GM18861 (cell line): ENCODE data around the gene PRAMEF11.
"Not testable (repeated sequence)": the region's sequence is repeated elsewhere in the genome, so short reads cannot be mapped to it uniquely, and the experiment has no call there.

ENCODE experiments used
- ATAC-seq: cut with Tn5 transposase; IDR thresholded peaks from one replicate; pipeline ENCODE4 v1.9.1; 2021; ENCODE audit not compliant: unreplicated experiment

The PRAMEF11 gene

GRCh38 chr1:12831310-12831709 lies at the start of gene PRAMEF11:
Gene PRAMEF11 (minus strand): TSS chr1:12831410. CDS start chr1:12828789, 2,621 bp downstream.
- ATAC-seq = not testable (repeated sequence)

- ATAC-seq = not testable (repeated sequence)
Observed at GRCh38 chr1:12878453-12878852, 47.2 kb upstream of the PRAMEF11 start.

- not testable (repeated sequence) for ATAC-seq
Observed at GRCh38 chr1:12863131-12863880, 32.1 kb upstream of the PRAMEF11 start.

- ATAC-seq = not testable (repeated sequence)
Observed at GRCh38 chr1:12856786-12857185, 25.6 kb upstream of the PRAMEF11 start, which contains the start of gene PRAMEF2. Gene PRAMEF2 (plus strand): TSS chr1:12857086. CDS start chr1:12859010, 1,924 bp downstream.

- no peak for ATAC-seq
Observed at GRCh38 chr1:12851779-12852178, 20.6 kb upstream of the PRAMEF11 start.

GRCh38 chr1:12848620-12849019 lies 17.4 kb upstream of the PRAMEF11 start, which contains the start of gene HNRNPCL1:
Gene HNRNPCL1 (minus strand): TSS chr1:12848720. CDS start chr1:12848289, 431 bp downstream.
- ATAC-seq = not testable (repeated sequence)

GRCh38 chr1:12833251-12833650 lies 2.0 kb upstream of the PRAMEF11 start:
- not testable (repeated sequence) for ATAC-seq

GRCh38 chr1:12819061-12819460 lies 12.1 kb downstream of the PRAMEF11 start:
- not testable (repeated sequence) for ATAC-seq

GRCh38 chr1:12811409-12811784 lies 19.8 kb downstream of the PRAMEF11 start:
- no peak for ATAC-seq

- ATAC-seq = no peak
Observed at GRCh38 chr1:12810691-12811408, 20.4 kb downstream of the PRAMEF11 start.

GRCh38 chr1:12809933-12810332 lies 21.3 kb downstream of the PRAMEF11 start:
- no peak for ATAC-seq

GRCh38 chr1:12799730-12800129 lies 31.5 kb downstream of the PRAMEF11 start:
- ATAC-seq = no peak

GRCh38 chr1:12798911-12799310 lies 32.3 kb downstream of the PRAMEF11 start:
- ATAC-seq = no peak

GRCh38 chr1:12791097-12791496 lies 40.1 kb downstream of the PRAMEF11 start, which contains the start of gene PRAMEF1:
Gene PRAMEF1 (plus strand): TSS chr1:12791397. CDS start chr1:12793228, 1,831 bp downstream.
- not testable (repeated sequence) for ATAC-seq

- ATAC-seq = not testable (repeated sequence)
Observed at GRCh38 chr1:12784729-12785128, 46.5 kb downstream of the PRAMEF11 start.

GRCh38 chr1:12783783-12784182 lies 47.4 kb downstream of the PRAMEF11 start:
- not testable (repeated sequence) for ATAC-seq

- ATAC-seq = not testable (repeated sequence)
Observed at GRCh38 chr1:12781488-12781887, 49.7 kb downstream of the PRAMEF11 start.

GRCh38 chr1:12778907-12779306 lies 52.3 kb downstream of the PRAMEF11 start:
- ATAC-seq = no peak

- ATAC-seq = no peak
Observed at GRCh38 chr1:12778061-12778460, 53.1 kb downstream of the PRAMEF11 start.

- no peak for ATAC-seq
Observed at GRCh38 chr1:12776801-12777557, 54.2 kb downstream of the PRAMEF11 start.

- no peak for ATAC-seq
Observed at GRCh38 chr1:12775443-12775842, 55.8 kb downstream of the PRAMEF11 start.
